ENCODE results near the gene MPDZ.
"Not testable (repeated sequence)": the region's sequence is repeated elsewhere in the genome, so short reads cannot be mapped to it uniquely, and the experiment has no call there.

DNA sequence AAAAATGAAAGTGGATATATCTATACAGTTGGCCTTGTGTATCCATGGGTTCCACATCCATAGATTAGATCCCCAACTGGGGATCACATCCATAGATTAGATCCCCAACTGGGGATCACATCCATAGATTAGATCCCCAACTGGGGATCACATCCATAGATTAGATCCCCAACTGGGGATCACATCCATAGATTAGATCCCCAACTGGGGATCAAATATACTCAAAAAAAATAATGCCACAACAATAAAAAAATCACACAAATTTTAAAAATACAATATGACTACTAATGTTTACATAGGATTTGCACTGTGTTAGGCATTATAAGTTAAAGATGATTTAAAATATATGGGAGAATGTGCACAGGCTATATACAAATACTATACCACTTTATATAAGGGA is 56.8 kb downstream of the MPDZ start:
- TF ChIP-seq SP1 (IDR thresholded peaks at IDR 0.05); FOXA1 (IDR thresholded peaks at IDR 0.05); BHLHE40 (IDR thresholded peaks at IDR 0.05; ENCODE audit: borderline replicate concordance); FOXK2 (IDR thresholded peaks at IDR 0.05); ARNT (IDR thresholded peaks at IDR 0.05): not testable (repeated sequence)
